HL-60/S4 (cell line): ENCODE results near the gene AMOTL1.
"Not testable (repeated sequence)": the region's sequence is repeated elsewhere in the genome, so short reads cannot be mapped to it uniquely, and the experiment has no call there.

Source experiments
- in situ Hi-C: fragments of 300-500 bp; cut with MboI; formaldehyde crosslinking; loops from 2 replicates; pipeline ENCODE4 v1.14.3; 2022; ENCODE audit warnings: low sequenced_read_pairs

Gene AMOTL1

DNA sequence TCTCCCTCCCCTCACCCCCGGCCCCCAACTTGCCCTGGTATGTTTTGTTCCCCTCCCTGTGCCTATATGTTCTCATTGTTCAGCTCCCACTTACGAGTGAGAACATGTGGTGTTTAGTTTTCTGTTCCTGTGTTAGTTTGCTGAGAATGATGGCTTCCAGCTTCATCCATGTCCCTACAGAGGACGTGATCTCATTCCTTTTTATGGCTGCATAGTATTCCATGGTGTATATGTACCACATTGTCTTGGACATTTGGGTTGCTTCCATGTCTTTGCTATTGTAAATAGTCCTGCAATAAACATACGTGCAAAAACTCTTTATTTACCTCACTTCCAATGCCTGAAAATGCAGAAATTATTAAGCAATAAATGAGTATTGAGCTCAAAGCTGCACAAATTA lies 85.1 kb downstream of the AMOTL1 start:
- in situ Hi-C loops: not testable (repeated sequence)

GRCh38 chr11:94853836-94854235 lies 85.7 kb downstream of the AMOTL1 start:
- in situ Hi-C loops: no loop called here

DNA sequence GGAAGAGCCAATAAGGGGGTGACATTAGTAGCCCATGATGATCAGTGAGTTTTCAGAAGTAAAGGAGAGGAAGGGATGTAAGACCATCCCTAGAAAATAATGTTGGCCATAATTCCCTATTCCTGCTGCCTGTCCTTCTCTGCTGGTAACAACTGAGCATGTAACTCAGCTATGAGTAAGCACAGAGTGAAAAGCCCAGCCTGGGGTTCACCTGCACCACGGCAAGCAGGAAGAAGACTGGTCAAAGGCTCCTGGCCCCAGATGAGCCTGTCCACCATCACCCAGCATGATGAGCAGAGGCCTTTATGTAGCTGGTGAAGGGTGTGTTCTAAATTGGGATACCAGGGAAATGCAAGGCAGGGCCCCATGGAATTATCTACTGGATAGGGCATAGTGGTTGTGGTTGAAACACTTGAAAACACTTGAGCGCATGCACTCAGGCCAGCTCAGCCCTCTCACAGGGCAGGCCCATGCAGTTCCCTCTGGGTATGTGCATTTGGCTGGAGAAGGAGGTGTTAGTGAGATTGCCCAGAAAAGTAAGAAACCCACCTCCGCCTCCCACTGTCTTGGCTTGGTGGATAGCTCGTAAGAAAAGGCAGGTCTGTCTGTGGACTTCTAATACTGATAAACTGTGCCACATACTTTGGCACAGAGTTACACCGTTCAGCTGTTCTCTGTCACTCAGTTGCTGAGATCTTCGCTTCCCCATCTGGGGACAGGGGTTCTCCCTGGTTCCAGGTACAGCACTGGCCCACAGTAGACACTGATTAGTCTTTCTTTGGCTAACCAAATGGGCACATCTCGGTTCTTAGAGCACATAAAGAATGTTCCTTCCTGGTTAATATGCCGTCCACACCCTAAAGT lies 86.8 kb downstream of the AMOTL1 start:
- in situ Hi-C loops: no loop called here

- in situ Hi-C loops: no loop called here
These were observed 87.5 kb downstream of the AMOTL1 start for GRCh38 chr11:94855666-94856065.

DNA sequence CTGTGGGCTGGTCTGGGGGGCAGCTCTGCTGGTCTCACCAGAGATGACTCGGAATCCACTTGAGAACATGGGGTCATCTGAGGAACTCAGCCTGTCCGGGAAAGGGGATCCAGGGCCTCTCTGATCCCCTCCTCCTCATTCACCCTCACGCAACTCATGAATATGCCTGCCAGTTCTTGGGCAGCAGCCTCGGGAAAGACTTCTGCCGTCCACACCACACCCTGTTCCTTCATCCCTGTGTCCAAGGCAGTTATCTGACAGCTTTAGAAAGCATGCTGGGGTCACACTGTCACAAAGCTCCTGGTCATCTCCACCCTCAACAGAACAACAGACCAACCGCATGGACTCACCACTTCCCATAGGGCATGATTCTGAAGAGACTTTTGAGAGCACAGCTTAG lies 88.3 kb downstream of the AMOTL1 start:
- in situ Hi-C loops: no loop called here

GRCh38 chr11:94857337-94857736 lies 89.2 kb downstream of the AMOTL1 start:
- in situ Hi-C loops: no loop called here

DNA sequence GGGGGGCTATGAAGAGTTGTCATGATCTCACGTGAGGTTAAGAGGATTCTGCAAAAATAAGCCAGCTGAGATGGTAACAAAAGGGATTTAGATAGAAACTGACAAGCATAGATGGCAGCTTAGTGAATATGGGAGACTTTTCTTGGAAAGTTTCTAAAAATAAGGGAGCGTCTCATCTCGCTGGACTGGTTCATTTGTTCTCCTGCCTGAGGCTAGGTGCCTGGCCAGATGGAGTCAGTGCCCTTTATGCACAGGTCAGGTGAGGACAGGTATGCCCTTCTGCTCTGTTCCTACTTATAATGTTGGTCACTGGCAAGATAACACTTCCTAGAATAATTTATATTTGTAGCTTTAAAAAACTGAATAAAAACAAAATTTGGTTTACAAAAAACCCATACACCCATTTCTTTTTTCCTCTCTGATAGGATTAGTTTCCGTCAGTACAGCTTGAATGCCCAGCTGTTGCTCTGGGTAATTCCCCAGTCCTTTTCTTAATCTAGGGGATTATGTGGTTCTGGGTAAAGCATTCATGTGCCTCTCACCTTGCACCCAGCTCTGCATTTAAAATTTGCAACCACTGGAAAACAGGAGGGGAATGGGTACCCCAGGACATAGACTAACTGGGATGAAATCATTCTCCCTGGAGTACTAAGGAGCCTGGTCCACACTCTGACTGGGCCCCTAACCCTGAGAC lies 90.0 kb downstream of the AMOTL1 start:
- in situ Hi-C loops: no loop called here

GRCh38 chr11:94860333-94860732 lies 92.2 kb downstream of the AMOTL1 start:
- in situ Hi-C loops: no loop called here

- in situ Hi-C loops: no loop called here
These were observed 93.2 kb downstream of the AMOTL1 start for GRCh38 chr11:94861306-94861845.

DNA sequence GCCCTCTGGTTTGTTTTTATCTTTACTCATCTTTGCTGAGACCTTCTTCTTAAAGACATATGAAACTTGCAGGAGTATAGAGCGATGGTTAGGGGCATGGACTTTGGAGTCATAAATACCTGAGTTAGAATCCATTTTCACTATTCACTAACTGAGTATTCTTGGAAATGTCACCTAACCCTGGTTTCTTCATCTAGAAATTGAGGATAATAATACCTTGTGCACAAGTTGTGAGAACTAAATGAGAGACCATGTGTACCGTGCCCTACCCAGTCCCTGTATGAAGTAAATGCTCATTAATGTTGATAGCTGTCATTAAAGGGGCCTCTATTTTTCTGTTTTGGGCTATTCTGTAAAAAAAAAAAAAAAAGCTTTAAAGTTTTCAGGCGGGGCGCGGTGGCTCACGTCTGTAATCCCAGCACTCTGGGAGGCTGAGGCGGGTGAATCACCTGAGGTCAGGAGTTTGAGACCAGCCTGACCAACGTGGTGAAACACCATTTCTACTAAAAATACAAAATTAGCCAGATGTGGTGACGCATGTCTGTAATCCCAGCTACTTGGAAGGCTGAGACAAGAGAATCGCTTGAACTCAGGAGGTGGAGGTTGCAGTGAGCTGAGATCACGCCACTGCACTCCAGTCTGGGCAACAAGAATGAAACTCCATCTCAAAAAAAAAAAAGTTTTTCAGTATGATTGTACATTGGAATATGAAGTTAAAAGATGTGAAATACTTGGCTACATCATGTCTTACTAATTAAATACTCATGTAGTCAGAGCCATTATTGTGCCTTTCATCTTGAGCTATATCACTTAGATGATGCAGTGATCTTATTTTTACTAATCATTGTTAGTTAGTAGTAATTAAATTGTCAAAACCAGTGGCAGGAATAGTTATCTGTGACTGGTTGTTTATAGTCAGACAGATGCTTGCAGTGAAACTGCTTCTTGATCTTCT lies 95.0 kb downstream of the AMOTL1 start:
- in situ Hi-C loops: no loop called here

DNA sequence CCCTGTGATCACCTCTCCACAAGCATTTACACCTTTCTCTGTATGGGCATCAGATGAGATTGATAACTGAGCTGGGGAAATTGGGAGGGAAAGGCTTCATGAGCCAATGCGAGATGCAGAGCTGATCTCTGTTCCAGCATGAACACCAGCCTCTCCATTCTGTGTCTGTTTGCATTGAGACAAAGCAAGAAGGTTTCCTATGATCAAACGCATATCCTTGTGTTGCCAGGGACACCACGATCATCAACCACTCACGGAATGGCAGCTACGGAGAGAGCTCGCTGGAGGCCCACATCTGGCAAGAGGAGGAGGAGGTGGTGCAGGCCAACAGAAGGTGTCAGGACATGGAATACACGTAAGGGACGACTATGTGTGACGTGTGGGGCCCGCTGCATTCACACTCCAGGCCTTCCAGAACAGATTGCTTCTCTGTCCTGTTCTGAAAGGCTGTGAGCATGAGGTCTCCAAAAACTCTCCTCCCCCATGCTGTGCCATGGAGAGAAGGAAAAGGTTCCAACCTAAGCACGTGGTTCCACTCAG lies 96.4 kb downstream of the AMOTL1 start:
- in situ Hi-C loops: no loop called here

GRCh38 chr11:94866231-94866822 lies 98.2 kb downstream of the AMOTL1 start:
- in situ Hi-C loops: no loop called here

GRCh38 chr11:94866936-94867795 lies 99.0 kb downstream of the AMOTL1 start:
- in situ Hi-C loops: no loop called here

GRCh38 chr11:94868468-94868867 lies 100.3 kb downstream of the AMOTL1 start:
- in situ Hi-C loops: no loop called here

- in situ Hi-C loops: no loop called here
These were observed 101.0 kb downstream of the AMOTL1 start for GRCh38 chr11:94869186-94869585.

DNA sequence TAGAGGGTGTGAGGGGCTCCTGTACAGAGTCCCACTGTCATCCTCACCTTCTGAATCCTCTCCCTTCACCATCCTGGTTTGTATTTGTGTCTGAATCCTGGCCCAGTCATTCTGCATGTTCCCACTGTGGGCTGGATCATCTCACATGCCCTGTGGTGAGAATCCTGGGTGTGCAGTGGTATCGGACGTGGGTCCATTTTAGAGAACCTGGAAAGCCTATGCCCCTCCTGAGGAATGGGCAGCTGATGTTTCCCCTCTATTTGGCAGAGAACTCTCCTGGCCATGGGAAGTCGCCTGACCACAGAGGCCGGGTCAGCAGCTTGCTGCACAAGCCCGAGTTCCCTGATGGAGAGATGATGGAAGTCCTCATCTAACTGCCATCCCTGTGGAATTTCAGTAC lies 102.3 kb downstream of the AMOTL1 start:
- in situ Hi-C loops: loop anchor here (10.0 kb wide), 1 partner anchor 356 kb away; the partner anchor contains the start of gene C11orf97

DNA sequence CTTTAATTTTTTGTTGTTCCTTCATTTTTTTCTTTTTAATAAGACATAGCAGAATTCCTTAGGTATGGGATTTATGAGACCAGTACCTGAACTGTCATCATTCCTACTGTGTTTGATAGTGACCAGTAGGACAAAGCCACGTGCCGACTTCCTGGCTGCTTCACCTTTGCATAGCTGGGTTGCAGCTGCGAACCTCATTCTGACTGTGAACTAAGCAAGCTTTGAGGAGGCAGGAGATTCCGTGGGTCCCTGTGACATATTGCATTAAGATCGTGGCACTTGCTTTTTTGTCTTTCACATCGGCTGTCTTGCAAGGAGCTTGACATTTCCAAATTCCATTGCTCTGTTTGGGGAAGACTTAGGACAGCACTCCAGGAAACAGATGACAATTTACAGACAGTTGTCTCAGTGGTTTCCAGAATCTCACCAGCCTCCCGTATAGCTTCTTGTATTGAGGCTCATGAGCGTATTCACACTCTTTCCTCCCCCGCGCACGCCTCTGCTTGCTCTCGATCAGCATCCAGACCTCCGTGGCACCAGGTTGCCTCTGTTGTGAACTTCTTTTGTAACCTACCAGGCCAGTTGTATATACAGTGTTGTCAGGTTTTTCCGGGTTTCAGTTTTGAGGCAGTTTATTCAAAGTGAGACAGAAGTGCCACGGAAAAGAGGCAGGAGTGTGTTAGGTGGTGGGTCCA lies 103.5 kb downstream of the AMOTL1 start:
- in situ Hi-C loops: loop anchor here (10.0 kb wide), 1 partner anchor 357 kb away; the partner anchor contains the start of gene C11orf97

DNA sequence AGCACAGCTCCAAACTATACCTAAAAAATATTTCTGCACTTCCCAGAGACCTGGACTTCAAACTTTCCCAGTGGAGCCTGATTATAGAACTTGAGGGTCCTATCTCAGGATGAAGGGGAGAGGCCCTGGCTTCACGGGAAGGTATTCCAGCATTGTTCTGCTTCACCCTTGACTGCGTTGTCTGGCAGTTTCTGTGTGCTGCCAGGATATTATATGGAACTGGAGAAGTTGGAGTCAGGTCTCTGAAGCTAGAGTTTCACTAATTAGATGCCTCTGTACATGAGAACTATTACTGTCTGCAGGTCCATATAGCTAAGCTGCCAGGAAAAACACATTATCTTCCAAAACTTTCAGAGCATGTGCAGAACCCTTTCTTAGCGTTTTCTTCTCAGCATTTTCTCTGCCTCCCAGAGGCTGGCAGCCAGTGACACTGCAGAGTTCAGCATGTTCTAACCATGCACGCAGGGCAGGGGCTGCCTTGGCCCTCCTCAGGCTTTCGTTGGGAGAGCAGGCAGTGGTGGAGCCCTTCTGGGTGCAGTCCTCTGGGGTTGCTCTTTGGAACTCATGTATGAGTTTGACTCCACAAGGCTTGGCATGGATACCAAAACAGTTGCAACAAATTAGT lies 105.9 kb downstream of the AMOTL1 start:
- in situ Hi-C loops: loop anchor here (10.0 kb wide), 1 partner anchor 359 kb away; the partner anchor contains the start of gene C11orf97
